Left renal pelvis (tissue), 4 donors: Measurements from ENCODE around the gene N4BP3. TPM values are rescaled to one million over a fixed set of nuclear protein-coding genes. Genes with fewer than 3 reads are reported as not detected.

Experiments used
- DNase-seq, 4 donors: peaks; one replicate each; pipeline ENCODE4 v3.0.0-alpha.2; 2013; ENCODE audit warnings: low read depth in 4 of 4, low spot score in 3 of 4
- polyA plus RNA-seq, 4 donors: library from polyadenylated mRNA; unstranded; fragments of 120-200 nt; gene quantifications; one replicate each; pipeline ENCODE4 v1.2.1, GENCODE V29; 2013; ENCODE audit not compliant: insufficient read length in 4 of 4

Gene N4BP3
- polyA plus RNA-seq, 4 donors: 3.9 to 7.1 (median 4.5) TPM

- no peak for DNase-seq
Measured at GRCh38 chr5:178143901-178144300, 30.6 kb downstream of the N4BP3 start.

DNA sequence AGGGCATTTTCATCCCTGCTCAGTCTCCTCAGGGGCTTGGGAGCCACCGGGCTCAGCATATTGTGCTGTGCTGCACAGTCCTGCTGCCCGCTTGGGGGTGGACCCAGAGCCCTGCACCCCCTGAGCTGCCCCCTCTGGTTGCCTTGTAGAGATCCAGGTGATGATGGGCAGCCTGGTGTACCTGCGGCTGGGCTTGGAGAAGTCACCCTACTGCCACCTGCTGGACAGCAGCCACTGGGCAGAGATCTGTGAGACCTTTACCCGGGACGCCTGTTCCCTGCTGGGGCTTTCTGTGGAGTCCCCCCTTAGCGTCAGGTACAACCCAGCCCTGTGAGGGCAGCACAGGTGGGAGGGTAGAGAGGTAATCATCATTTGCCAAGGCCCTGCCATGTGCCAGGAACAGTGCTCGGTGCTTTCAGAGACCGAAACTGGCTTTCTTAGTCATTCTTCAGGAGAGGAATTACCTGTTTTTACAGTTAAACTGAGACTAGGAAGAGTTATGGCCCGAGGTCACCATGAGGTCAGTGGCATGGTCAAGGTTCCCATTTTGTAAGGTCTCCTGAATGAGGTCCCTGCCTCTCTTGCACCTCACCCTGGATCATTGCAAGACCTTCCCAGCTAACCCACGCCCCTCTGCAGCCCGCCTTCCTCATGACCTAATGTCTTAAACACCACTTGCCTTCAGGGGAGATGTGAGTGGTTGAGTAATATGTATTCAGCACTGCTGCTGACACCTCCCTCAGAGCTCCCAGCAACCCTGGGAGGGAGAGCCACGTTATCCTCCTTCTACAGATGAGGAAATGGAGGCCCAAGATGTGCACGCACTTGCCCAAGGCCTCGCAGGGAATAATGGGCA, 32.9 kb downstream of the N4BP3 start:
- DNase-seq: no peak

DNA sequence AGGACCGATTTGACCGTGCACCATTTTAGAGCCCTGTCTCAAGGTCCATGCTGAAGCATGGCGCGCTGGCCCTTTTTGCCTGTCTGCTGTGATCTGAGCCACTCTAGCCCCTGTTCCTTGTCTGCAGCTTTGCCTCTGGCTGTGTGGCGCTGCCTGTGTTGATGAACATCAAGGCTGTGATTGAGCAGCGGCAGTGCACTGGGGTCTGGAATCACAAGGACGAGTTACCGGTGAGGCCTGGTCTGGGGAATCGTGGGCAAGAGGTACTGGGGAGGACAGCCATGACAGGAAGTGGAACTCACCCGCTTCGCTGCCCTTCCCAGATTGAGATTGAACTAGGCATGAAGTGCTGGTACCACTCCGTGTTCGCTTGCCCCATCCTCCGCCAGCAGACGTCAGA, 34.1 kb downstream of the N4BP3 start:
- DNase-seq: no peak

GRCh38 chr5:178149199-178149932, 36.0 kb downstream of the N4BP3 start:
- no peak for DNase-seq

DNA sequence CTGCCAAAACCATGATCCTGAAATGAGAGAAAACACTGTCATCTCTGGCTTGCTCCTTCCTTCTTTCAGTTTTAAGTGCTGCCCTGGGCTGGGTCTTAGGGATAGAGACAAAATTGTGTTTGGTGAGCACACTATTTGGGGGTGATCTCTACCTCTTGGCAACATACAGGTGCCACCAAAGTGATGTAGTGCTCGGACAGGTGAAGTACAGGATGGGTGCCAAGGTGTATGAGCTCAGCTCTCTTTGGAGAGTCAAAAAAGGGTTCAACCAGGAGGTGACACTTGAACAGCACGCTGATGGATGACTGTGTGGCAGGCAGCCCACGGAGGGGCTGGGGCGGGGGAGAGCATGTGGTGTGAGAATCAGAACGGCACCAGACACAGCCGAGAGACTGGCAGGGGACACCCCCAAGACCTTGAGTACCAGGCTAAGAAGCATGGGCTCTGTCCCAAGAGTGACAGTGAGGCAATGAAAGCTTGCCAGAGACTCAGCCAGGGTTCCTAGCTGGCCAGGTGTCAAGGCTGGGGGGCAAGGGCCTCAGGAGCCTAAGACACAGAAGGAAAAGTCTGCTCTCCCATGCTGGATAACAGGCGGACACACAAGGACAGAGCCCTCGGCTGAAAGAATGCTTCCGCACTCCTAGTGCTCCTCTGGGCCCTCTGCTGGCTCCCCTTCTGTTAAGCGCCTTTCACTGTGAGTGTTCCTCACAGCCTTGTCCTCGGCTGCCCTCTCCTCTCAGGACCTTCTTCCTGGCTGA, 37.8 kb downstream of the N4BP3 start:
- DNase-seq: no peak

- DNase-seq: no peak
Measured at GRCh38 chr5:178152491-178153444, 39.4 kb downstream of the N4BP3 start.

GRCh38 chr5:178153530-178154340, 40.4 kb downstream of the N4BP3 start, which contains the start of gene NHP2:
Gene NHP2, minus strand, starts transcription at chr5:178153885. Its CDS starts 68 bp downstream, at chr5:178153817.
- peak; percentile 97 to 99 (median 98) for DNase-seq

DNA sequence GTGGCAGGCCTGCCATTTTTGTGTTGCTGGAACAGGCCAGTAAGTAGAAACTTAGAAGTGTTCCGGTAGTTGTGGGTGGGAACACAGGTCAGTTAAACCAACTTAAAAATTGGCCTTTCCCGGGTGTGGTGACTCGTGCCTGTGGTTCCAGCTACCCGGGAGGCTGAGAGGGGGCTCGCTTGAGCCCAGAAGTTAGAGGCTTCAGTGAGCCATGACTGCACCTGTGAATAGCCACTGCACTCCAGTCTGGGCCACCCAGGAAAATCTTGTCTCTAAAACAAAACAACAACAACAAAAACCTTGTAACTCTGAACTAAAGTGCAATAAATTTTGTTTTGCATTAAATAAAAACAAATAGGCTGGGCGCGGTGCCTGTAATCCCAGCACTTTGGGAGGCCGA, 41.7 kb downstream of the N4BP3 start:
- no peak for DNase-seq

DNA sequence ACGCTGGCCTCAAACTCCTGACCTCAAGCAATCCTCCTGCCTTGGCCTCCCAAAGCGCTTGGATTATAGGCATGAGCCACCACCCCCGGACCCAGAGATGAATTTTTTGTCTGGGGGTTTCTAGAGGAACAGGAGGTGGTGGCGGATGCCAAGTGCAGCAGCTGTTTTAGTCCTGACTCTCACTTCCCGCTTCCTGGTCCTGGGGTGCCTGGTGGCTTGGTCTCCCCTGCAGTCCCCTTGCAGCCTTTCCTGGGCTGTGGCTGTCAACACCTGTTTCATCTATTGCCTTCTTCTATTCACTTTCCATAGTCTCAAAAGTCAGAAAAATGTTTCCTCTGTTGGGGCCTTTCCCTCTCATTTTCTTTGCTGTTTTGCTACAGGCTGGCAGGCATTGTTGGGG, 46.8 kb downstream of the N4BP3 start:
- no peak for DNase-seq

GRCh38 chr5:178162481-178162880, 49.1 kb downstream of the N4BP3 start:
- no peak for DNase-seq

DNA sequence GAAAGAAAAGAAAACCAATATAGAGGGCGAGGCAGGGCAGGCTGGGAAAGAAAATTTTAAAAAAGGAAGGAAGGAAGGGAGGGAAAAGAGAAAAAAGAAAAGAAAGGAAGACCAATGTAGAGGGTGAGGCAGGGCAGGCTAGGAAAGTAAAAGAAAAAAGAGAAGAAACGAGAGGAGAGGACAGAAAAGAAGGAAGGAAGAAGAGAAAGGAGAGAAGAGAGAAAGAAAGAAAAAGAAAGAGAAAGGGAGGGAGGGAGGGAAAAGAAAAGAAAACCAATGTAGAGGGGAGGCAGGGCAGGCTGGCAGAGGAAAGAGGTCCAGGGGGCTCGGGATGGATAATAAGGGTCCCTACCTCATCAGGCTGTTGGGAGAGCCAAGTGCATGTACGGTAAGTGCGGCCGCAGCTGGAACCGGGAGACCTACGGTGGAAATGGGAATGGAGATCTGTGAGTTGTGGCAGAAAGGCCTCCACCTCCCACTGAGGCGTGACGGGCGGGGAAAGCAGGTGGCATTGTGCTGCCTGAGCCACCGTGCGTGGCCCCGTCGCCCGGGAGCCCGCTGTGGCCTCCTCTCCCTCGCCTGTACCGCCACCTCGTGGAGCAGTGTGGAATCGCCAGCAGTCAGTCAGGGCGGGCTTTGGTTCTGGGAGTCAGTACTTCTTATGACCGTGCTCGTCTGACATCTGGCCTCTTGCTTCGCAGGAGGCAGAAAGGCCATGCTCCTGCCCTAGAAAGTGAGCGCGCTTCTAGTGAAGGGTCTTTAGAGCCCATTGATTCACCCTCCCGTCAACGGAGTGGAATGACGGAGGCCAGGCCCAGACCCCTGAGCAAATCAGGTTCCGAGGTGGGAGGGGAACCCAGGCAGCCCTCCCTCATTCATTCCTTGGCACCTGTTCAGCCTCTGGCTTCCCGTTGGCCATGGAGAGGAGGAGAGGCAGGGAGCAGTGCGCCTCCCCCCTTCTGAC, 50.7 kb downstream of the N4BP3 start:
- DNase-seq: peak; percentile 63 to 74 (median 69)

GRCh38 chr5:178165581-178165980, 52.2 kb downstream of the N4BP3 start:
- no peak for DNase-seq

DNA sequence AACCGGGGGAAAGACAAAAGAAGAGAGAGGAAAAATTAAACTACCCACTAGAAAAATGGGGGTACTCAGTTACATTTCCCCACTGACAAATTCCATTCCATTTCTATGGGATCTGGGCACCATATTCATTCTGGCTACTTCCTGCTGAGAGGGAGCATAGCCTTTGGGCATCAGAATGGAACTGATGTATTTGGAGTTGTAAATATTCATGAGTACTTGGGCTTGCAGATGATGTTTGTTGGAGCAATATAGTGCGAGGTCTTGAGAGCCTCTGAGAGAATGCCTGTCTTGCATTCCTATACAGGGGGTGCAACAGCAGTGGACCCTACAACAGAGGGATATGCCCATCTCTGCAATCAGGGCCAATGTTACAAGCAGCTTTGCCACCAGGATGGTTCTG, 57.1 kb downstream of the N4BP3 start:
- DNase-seq: no peak

- DNase-seq: no peak
Measured at GRCh38 chr5:178174456-178174855, 61.1 kb downstream of the N4BP3 start.
